CD4-positive, alpha-beta T cell treated with Interleukin-10 for 1 hour (primary cell): ENCODE data around the gene FGF21.
"Not testable (repeated sequence)": the region's sequence is repeated elsewhere in the genome, so short reads cannot be mapped to it uniquely, and the experiment has no call there.

Source experiments
- DNase-seq: peaks from one replicate; pipeline ENCODE4 v3.0.0-alpha.2; 2020

Gene FGF21

GRCh38 chr19:48752496-48753365 lies 2.6 kb upstream of the FGF21 start, which contains the start of gene FUT1:
Gene FUT1 (minus strand): TSS chr19:48752641. CDS start chr19:48751281, 1,360 bp downstream.
- DNase-seq: peak; percentile 42

GRCh38 chr19:48755787-48756186 lies 463 bp downstream of the FGF21 start:
- DNase-seq: no peak

GRCh38 chr19:48756212-48756611 lies 888 bp downstream of the FGF21 start:
- no peak for DNase-seq

GRCh38 chr19:48756686-48757085 lies 1.4 kb downstream of the FGF21 start:
- DNase-seq: no peak

- no peak for DNase-seq
Observed at GRCh38 chr19:48757089-48757675, 1.9 kb downstream of the FGF21 start.

GRCh38 chr19:48757741-48758144 lies 2.4 kb downstream of the FGF21 start:
- no peak for DNase-seq

- no peak for DNase-seq
Observed at GRCh38 chr19:48760504-48761205, 5.3 kb downstream of the FGF21 start.

GRCh38 chr19:48765816-48766215 lies 10.5 kb downstream of the FGF21 start:
- not testable (repeated sequence) for DNase-seq

- not testable (repeated sequence) for DNase-seq
Observed at GRCh38 chr19:48768171-48768753, 12.9 kb downstream of the FGF21 start.

GRCh38 chr19:48768994-48769713 lies 13.8 kb downstream of the FGF21 start:
- no peak for DNase-seq

GRCh38 chr19:48770266-48770665 lies 14.9 kb downstream of the FGF21 start:
- DNase-seq: no peak

- DNase-seq: no peak
Observed at GRCh38 chr19:48770734-48771472, 15.6 kb downstream of the FGF21 start.

GRCh38 chr19:48772503-48772953 lies 17.2 kb downstream of the FGF21 start:
- DNase-seq: no peak

GRCh38 chr19:48777139-48777538 lies 21.8 kb downstream of the FGF21 start:
- no peak for DNase-seq

- DNase-seq: no peak
Observed at GRCh38 chr19:48777720-48778119, 22.4 kb downstream of the FGF21 start.

GRCh38 chr19:48779636-48780035 lies 24.3 kb downstream of the FGF21 start:
- DNase-seq: no peak

- peak; percentile 8 for DNase-seq
Observed at GRCh38 chr19:48780631-48781391, 25.5 kb downstream of the FGF21 start.

- no peak for DNase-seq
Observed at GRCh38 chr19:48784527-48784926, 29.2 kb downstream of the FGF21 start.

- not testable (repeated sequence) for DNase-seq
Observed at GRCh38 chr19:48786422-48786821, 31.1 kb downstream of the FGF21 start.

- DNase-seq: not testable (repeated sequence)
Observed at GRCh38 chr19:48787331-48787730, 32.0 kb downstream of the FGF21 start.

- no peak for DNase-seq
Observed at GRCh38 chr19:48793271-48793670, 37.9 kb downstream of the FGF21 start.
